Measurements from ENCODE around the gene KRT86.

KRT86 gene

DNA sequence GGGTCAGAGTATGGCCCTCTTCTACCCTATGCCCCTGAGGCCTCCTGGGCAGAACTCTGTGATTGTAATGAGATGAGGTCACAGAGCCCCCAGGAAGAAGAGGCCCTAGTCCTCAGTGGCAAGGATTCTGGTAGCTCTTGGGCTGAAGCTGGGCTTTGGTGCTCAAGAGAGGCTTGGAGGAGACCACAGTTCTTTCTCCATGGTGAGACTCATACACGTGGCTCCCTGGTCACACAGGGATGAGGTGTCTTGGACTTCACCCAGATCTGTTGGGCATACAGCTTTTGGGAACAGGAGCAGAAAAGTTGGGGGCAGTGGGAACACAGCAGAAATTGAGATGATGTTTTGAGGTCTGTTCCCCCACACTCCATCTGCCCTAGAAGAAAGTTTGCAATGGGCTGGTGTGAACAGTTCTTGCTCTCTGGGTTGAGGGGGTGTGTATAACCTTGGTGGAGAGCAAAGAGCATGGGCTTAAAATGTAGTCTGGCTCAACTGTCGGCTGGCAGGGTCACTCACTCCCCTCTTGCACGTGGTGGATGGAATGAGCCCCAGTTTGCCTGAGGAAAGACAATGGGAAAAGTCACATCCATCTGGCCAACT, at the start of gene KRT86:
TSS of gene KRT86 (plus strand) at position 125 of the 600 bp plus-strand sequence. CDS start 27,272 bp downstream, outside the sequence.
- DNase-seq = no peak

DNA sequence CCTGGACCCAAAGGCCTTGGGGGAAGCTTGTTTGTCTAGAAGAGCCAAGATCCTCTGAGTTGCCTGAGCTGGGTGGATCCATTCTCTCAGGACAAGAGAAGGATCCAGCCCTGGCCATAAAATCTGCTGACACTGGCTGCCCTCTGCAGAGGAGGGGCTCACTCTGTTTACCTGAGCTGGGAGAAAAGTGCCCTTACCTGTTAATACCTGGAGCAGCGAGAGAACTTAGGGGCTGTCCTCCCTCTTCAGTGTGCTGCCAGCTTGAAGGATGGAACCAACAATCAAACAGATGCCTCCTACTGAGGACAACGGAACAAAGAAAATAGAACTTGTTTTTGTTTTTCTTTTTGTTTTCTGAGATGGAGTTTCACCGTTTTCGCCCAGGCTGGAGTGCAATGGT, 48.7 kb upstream of the KRT86 start:
- no peak for DNase-seq

GRCh38 chr12:52226446-52226845, 48.0 kb upstream of the KRT86 start:
- no peak for DNase-seq

DNA sequence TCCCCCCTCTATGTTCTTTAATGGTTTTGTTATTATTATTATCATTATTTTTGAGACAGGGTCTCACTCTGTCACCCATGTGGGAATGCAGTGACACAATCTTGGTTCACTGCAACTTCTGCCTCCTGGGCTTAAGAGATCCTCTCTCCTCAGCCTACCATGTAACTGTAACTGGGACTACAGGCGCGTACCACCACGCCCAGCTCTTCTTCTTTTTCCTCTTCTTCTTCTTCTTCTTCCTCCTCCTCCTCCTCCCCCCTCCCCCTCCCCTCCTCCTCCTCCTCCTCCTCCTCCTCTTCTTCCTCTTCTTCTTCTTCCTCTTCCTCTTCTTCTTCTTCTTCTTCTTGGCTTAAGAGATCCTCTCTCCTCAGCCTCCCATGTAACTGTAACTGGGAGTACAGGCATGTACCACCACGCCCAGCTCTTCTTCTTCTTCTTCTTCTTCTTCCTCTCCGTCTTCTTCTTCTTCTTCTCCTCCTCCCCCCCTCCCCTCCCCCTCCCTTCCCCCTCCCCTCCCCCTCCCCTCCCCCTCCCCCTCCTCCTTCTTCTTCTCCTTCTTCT, 46.8 kb upstream of the KRT86 start:
- DNase-seq = no peak

- peak; percentile 25 for DNase-seq
These were observed 46.1 kb upstream of the KRT86 start for GRCh38 chr12:52228366-52228765.

DNA sequence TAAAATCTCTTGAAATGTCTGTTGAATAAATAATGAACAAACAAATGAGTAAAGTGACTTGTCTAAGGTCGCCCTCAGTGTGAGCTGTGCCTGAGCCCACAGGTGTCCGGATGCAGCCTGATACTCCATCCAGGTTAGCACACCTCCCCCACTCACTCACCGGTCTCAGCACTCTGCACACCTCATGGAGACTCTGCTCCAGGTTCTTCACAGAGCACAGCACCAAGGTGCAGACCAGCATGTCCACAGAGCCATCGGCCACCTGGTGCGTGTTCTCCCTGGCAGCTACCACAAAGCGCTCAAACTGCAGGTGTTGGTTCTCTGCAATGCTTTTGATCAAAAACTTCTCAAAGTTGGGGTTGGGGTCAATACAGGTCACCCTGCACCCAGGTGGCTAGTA, 45.5 kb upstream of the KRT86 start:
- no peak for DNase-seq

- DNase-seq = no peak
These were observed 44.6 kb upstream of the KRT86 start for GRCh38 chr12:52229836-52230343.

DNA sequence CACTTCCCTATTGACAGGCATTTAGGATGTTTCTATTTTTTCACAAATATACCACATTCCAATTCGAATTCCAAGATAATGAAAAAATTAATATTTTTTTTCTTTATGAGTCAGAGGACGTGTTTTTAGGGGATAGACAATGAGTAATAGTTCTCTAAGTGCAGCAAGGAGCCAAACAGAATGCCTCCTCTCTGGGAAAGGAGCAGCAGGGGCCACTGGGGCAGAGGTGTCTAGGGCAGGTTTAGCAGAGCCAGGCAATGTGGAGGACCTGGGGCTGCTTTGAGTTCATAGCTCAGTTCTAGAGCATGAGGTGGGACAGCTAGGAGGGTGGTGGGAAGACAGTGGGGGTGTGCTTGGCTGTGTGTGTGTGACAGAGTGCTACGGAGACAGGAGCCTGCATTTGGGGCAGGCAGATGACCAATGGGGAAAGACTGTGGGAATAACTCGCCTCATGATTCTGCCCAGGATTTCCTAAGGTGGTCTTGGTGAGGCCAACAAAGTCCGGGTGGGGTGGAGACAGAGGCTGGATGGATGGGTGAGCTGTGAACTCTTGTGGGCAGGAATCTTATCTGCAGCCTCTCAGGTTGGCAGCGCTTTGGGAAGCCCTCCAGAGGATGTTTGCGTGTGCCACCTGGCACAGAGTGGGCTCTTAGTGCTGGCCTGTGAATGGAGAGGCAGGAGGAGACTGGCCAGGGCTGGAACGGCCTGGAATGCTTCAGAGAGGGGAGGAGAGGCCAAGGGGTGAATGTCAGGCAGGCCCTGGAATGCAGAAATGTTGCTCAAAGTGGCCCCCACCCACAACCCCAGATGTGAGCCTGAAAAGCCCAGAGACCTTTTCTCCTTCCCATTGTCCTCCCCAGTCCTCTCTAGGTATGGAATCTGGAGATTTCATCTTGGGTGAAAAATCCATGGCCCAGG, 43.8 kb upstream of the KRT86 start:
- DNase-seq = no peak

GRCh38 chr12:52231305-52232202, 42.9 kb upstream of the KRT86 start:
- no peak for DNase-seq

DNA sequence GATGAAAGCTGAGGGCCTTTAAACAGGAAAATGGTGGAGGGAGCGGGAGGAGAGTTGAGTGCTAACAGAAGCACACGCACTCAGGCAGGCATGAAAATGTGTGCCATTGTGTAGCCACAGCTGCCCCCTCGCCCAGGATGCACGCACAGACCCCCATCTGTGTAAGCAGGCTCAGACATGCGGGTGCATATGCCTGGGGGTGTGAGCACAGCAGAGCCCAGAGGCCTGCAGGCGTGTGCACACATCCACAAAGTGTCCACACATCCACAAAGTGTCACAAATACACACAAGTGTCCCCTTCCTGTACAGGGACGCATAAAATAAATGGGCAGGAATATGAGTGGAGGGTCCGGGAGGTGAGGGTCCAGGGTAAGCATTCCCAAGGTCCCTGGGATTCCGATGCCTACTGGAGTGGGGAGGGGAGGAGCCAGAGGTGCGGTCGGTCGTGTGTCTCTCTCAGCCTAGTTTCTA, 42.2 kb upstream of the KRT86 start:
- no peak for DNase-seq

GRCh38 chr12:52232674-52233461, 41.6 kb upstream of the KRT86 start, which contains the start of gene KRT7:
Gene KRT7 (plus strand): TSS chr12:52233243. CDS start chr12:52233297, 54 bp downstream.
- DNase-seq = no peak

- no peak for DNase-seq
These were observed 40.8 kb upstream of the KRT86 start for GRCh38 chr12:52233462-52234207.

DNA sequence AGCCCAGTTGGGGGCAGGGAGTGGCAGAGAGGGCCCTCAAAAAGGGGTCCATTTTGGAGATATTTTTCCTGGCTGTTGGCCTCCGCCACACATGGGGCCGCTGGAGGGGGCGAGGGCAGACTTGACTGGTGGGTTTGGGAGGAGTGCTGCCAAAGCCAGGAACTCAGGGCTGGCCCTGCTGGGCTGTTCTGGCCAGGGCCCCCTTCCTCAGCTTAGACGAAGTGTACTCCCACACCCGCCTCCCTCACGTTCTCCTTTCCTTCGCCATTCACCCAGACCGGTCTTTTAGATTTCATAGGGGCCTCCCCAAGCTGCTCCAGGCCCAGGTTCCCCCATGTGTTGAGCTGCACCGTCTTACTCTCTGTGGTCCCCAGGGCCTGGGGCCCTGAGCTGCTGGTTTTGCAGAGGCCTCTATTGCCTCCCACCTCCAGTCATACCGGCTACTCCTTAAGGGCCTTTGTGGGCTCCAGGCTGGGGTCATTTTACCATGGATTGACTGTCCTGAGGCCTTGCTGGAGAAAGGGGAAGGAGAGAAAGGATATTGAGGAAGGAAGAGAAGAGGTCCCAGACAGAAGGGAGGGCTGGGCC, 40.1 kb upstream of the KRT86 start:
- no peak for DNase-seq

DNA sequence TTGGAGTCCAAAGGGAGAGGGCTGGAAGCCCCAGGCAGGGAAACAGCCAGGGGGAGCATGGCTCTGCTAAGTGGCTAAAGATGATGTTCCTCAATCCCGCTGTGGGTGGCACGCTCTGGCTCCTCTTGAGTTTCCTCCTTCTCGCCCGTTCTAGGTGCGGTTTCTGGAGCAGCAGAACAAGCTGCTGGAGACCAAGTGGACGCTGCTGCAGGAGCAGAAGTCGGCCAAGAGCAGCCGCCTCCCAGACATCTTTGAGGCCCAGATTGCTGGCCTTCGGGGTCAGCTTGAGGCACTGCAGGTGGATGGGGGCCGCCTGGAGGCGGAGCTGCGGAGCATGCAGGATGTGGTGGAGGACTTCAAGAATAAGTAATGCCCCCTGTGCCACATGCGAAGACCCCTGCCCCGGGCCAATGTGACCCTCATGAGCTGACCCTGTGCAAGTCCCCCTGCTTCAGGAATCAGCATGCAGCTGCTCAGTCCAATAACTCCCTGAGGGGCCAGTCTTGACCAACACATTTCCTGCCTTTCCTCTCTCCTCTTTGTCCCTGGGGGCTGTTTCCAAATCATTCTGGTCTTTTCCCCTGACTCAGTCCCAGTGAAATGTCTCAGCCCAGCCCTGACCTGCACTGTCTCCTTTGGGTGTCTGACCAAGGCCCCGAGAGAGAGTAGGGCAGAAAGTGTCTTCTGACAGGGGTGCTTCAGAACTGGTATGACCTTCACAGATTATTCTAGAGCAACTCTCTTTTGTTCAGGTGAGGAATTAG, 39.3 kb upstream of the KRT86 start:
- no peak for DNase-seq

DNA sequence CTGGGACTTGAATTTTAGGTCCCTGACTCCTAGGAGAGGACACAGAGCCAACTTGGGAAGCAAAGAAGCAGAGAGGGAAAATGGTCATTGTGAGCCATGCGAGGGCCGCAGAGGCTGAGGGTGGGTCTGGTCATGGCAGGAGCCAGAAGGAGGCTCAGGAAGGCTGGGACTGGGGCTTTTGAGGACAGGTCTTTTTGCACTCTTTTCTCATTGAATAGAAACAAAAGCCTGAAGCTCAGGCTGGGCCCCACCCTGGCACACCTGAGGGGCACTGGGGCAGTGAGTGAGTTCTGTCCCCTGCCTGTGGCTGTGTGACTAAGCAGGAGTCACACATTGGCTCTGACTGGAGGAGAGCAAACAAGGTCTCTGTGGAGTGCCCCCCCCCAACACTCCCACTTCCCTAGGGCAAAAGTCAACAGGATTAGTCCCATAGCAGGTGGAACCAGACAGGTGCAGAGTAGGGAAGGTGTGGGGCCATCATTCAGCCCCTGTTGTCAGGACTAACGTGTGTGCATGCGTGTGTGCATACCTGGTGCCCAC, 38.6 kb upstream of the KRT86 start:
- peak; percentile 72 for DNase-seq

- no peak for DNase-seq
These were observed 37.9 kb upstream of the KRT86 start for GRCh38 chr12:52236386-52237050.

DNA sequence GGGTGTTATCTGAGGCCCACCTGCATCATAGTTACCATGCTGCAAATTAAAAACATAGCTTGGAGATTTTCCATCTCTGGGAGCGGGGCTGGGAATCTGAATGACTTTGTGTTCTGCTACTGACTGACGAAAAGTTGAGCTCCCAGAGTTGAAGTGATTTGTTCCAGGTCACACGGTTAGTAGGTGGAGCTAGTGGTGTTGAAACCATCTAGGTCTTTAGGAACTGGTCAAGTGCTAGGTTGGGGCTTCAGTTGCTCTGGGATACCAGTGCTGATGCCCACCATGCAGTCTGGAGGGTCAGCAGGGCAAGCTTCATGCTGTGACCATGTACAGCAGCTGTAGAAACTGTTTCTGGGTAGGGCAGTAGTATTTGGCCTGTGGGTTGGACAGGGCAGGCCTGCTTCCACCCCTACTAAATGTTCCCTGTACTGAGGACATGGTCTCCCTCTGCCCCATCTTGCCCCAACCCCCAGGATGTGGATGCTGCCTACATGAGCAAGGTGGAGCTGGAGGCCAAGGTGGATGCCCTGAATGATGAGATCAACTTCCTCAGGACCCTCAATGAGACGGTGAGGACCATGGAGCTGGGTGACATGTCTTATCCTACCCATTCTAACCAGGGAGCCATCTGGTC, 36.1 kb upstream of the KRT86 start:
- no peak for DNase-seq

DNA sequence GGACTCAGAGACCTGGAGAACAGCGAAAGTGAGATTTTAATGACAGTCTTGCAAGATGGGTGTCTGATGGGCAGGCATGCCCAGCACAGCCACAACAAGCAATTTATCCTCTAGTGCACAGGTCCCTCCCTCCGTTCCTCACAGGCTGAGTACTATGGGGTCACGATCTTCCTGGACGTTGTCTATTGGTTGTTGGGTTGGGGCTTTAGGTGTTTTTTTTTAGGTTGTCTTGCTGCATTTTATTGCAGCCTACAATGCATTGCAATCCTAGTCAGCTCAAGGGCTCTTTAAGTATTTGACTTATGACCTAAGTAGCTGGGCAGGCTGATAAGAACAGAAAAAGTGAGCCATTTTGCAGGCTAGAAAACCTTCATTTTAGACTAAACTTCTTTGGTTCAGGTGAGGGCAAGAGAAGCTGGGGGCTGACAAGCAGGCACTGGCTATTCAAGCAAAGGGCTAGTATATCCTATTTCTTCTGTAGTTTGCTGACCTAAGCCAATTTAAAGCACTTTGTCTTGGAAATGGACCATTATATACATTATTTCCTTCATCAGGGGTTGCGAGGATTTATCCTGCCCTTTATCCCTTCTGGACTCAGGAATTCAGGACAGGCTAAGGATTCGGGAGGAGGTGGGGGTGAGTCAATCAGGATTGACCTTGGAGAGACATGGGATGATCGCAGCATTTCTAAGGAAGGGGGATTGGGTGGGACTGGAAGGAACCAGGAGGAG, 35.4 kb upstream of the KRT86 start:
- DNase-seq = no peak
